H1 (cell line): ENCODE measurements around the gene KRTAP4-9.

Source experiments
- CHD2 ChIP-seq: IDR thresholded peaks from 2 replicates; pipeline ENCODE4 v1.6.1; 2012; ENCODE audit warnings: low read length, improper control_type of control experiment
- CREB1 ChIP-seq: IDR thresholded peaks from 2 replicates; pipeline ENCODE4 v1.6.1; 2012; ENCODE audit warnings: inconsistent platforms
- EGR1 ChIP-seq: IDR thresholded peaks from 2 replicates; pipeline ENCODE4 v1.6.1; 2011; ENCODE audit warnings: low read depth, low read length, borderline replicate concordance
- EP300 ChIP-seq, 2 experiments: IDR thresholded peaks; 1 replicate in 1 of 2; 2 replicates in 1 of 2; pipeline ENCODE4 v1.6.1; 2011 to 2012; ENCODE audit warnings: low read depth in 2 of 2, low read length in 2 of 2, mild to moderate bottlenecking in 2 of 2, borderline replicate concordance in 1 of 2, inconsistent platforms in 1 of 2, moderate library complexity in 1 of 2
- EZH2 ChIP-seq: fragments of 200-600 bp; sonication (generic); IDR thresholded peaks from 2 replicates; pipeline ENCODE4 v1.7.1; 2012; ENCODE audit warnings: low read depth, mild to moderate bottlenecking, moderate library complexity, low read length, inconsistent platforms; ENCODE audit not compliant: severe bottlenecking
- KDM1A ChIP-seq: fragments of 200-600, 300-600 bp; sonication (generic); IDR thresholded peaks from 2 replicates; pipeline ENCODE4 v1.7.1; 2016; ENCODE audit warnings: mild to moderate bottlenecking, low read length, borderline replicate concordance
- RXRA ChIP-seq: IDR thresholded peaks from 2 replicates; pipeline ENCODE4 v1.6.1; 2011; ENCODE audit warnings: low read depth, mild to moderate bottlenecking, low read length, moderate library complexity; ENCODE audit not compliant: insufficient read depth
- TAF1 ChIP-seq: IDR thresholded peaks from 2 replicates; pipeline ENCODE4 v1.6.1; 2011; ENCODE audit warnings: mild to moderate bottlenecking, low read depth, low read length
- TF ChIP-seq, protein P1 (sequence below), 3 experiments: IDR thresholded peaks; 1 replicate in 2 of 3; 2 replicates in 1 of 3; pipeline versions ENCODE4 v1.5.1 to v1.6.1; 2011; ENCODE audit warnings: low read length in 3 of 3, mild to moderate bottlenecking in 3 of 3, inconsistent platforms in 2 of 3, low read depth in 1 of 3, moderate library complexity in 1 of 3; ENCODE audit not compliant: insufficient read depth in 1 of 3; ENCODE audit errors: control extremely low read depth in 1 of 3

- TF ChIP-seq, protein P1, sequence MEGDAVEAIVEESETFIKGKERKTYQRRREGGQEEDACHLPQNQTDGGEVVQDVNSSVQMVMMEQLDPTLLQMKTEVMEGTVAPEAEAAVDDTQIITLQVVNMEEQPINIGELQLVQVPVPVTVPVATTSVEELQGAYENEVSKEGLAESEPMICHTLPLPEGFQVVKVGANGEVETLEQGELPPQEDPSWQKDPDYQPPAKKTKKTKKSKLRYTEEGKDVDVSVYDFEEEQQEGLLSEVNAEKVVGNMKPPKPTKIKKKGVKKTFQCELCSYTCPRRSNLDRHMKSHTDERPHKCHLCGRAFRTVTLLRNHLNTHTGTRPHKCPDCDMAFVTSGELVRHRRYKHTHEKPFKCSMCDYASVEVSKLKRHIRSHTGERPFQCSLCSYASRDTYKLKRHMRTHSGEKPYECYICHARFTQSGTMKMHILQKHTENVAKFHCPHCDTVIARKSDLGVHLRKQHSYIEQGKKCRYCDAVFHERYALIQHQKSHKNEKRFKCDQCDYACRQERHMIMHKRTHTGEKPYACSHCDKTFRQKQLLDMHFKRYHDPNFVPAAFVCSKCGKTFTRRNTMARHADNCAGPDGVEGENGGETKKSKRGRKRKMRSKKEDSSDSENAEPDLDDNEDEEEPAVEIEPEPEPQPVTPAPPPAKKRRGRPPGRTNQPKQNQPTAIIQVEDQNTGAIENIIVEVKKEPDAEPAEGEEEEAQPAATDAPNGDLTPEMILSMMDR (IDR thresholded peaks at IDR 0.05; ENCODE audit: control extremely low read depth in 1 of 3, insufficient read depth in 1 of 3, low read depth in 1 of 3, low read length in 3 of 3) = no peak
- TF ChIP-seq KDM1A = no peak
- no peak for TF ChIP-seq EP300 (IDR thresholded peaks at IDR 0.05; ENCODE audit: borderline replicate concordance in 1 of 2, low read depth in 2 of 2, low read length in 2 of 2)
- no peak for TF ChIP-seq EGR1
- TF ChIP-seq EZH2 = no peak
- no peak for TF ChIP-seq CHD2
- no peak for TF ChIP-seq TAF1
- TF ChIP-seq RXRA = no peak
- TF ChIP-seq CREB1 = no peak
Observed at GRCh38 chr17:41067281-41067680, 37.9 kb upstream of the KRTAP4-9 start.
